ENCODE data around the gene TEX101. TPM values are rescaled to one million over a fixed set of nuclear protein-coding genes. Genes with fewer than 3 reads are reported as not detected.
"Not testable (repeated sequence)": the region's sequence is repeated elsewhere in the genome, so short reads cannot be mapped to it uniquely, and the experiment has no call there.

TEX101 gene
- not detected for total RNA-seq

- DNase-seq (ENCODE audit: low spot score) (no peak), ATAC-seq (no peak)
- intact Hi-C loops (cut with DNase I), result no loop called here
Measured at GRCh38 chr19:43414554-43414953, at the start of gene TEX101. Gene TEX101 (plus strand): TSS chr19:43414890. CDS start chr19:43415920, 1,030 bp downstream.

DNA sequence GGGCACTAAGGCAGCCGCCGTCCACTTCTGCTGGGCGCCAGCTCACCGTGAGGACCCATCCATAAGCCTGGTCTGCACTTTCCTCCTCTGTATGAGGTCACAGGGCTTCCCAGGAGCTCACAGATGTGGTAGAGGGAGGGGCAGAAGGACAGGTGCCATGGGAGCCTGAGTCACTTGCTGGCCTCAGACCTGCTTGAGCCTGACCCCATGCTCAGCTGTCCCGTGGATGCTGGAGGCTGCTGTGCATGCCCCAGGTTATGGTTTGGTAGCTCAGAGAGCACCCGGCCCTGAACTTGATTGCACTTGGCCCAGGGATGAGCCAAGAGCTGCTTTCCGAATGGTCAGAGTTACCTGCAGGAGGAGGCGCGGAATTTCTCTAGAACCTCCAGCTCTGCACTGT, 49.0 kb upstream of the TEX101 start:
- intact Hi-C loops (cut with DNase I); DNase-seq (ENCODE audit: low spot score); ATAC-seq: not testable (repeated sequence)

GRCh38 chr19:43367822-43368221, 46.9 kb upstream of the TEX101 start:
- ATAC-seq, result no peak
- intact Hi-C loops (cut with DNase I), result no loop called here

DNA sequence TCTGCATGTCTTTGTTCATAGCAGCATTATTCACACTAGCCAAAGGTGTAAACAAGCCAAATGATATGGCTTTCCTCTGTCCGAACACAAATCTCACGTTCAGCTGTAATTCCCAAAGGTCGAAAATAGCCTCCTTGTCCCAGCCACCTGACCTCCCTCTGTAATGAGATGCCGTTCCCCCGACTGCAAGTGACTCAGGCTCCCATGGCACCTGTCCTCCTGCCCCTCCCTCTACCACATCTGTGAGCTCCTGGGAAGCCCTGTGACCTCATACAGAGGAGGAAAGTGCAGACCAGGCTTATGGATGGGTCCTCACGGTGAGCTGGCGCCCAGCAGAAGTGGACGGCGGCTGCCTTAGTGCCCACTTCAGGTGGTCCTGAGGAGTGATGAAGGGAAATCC, 45.8 kb upstream of the TEX101 start:
- intact Hi-C loops (cut with DNase I); ATAC-seq; DNase-seq (ENCODE audit: low spot score): not testable (repeated sequence)

More at GRCh38 chr19:43367822-43368221, 46.9 kb upstream of the TEX101 start:
- no peak for DNase-seq (ENCODE audit: low spot score)

- intact Hi-C loops (cut with DNase I), result no loop called here
Measured at GRCh38 chr19:43371909-43372308, 42.8 kb upstream of the TEX101 start.

DNA sequence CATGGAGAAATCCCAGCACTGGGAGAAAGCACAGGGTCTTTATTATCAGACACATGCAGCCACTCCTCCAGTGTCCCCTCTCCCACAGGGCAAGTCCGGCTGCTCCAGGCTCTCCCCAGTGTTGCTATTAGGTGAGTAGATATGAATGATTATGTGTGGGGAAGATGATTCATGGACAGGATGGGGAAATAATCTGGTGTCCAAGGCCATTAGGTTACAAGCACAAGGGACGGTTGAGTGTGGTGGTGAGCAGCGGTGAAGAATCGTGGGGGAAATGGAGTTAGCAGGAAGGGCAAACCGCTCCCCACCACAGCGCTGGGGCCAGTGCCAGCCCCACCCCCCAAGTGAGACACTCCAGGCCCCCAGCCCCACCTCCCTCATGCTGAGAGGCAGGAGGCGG, 42.2 kb upstream of the TEX101 start:
- ATAC-seq, result no peak
- no peak for DNase-seq (ENCODE audit: low spot score)
- intact Hi-C loops (cut with DNase I), result no loop called here

More at GRCh38 chr19:43371909-43372308, 42.8 kb upstream of the TEX101 start:
- ATAC-seq (no peak), DNase-seq (ENCODE audit: low spot score) (no peak)

DNA sequence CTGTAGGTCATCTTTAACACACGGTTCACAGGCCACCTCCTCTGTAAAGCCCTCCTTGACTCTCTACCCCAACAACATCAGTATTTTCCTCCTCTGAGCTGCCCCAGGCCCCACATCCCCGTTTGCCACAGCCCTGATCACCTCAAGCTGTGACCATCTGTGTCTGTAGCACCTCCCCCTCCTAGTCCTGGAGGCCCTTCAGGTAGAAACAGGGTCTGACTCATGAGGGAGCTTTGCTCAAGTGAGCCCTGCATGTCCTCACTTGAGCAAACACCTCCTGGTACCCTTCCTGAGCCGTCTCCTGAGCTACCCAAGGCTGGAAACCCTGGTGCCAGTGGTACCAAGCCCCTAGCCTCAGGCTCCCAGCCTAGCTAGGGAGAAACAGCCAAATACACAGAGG, 37.1 kb upstream of the TEX101 start:
- ATAC-seq; DNase-seq (ENCODE audit: low spot score); intact Hi-C loops (cut with DNase I): not testable (repeated sequence)

- DNase-seq (ENCODE audit: low spot score), result peak; percentile 60
- no peak for ATAC-seq
- intact Hi-C loops (cut with DNase I), result no loop called here
Measured at GRCh38 chr19:43380008-43380407, 34.7 kb upstream of the TEX101 start.

DNA sequence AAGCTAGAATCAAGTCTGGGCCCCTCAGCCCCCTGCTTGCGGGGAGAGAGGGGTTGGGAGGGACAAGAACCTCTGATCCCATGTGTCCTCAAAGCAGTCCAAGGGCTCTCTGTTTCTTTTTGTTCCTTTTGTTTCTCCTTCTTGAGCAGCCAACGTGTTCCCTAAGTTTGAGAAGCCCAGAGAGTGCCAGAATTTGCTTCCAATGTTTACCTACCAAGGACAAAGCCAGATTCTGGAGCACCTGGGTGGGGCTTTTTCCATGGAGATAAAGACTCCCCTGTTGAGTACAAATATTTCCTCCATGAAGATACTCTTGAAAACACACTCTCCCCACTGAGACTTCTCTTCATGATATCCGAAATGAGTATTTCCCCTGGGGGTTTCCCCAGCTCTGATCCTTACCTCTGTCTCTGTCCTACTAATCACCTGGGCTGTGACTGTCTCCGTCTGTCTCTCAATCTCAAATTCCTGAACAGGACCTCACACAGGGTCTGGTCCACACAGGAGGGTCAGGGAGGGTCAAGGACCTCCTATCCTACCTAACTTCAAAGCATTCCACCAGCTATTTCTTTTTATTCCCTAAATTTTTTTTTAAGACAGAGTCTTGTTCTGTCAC, 33.8 kb upstream of the TEX101 start:
- no peak for ATAC-seq
- intact Hi-C loops (cut with DNase I), result no loop called here

DNA sequence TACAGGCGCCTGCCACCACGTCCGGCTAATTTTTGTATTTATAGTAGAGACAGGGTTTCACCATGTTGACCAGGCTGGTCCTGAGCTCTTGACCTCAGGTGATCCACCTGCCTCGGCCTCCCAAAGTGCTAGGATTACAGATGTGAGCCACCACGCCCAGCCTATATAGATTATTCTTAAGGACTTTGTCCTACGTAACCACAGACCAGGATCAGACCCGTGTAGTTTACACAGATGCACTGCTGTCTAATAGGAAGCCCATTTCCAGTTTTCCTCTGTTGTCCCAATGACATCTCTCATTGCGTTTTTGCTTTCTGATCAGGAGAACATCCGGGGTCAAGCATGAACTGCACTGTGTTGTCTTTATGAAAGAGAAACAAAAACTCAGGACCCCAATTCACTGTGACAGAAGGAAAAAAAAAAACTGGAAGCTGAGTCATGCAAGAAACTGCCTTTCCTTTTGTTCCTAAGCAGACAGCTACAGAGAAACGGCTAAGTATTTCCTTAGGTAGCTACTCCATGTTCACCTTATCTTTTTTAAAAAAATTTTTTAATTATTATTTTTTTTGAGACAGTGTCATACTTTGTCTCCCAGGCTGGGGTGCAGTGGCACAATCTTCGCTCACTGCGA, 32.0 kb upstream of the TEX101 start:
- ATAC-seq; intact Hi-C loops (cut with DNase I); DNase-seq (ENCODE audit: low spot score): not testable (repeated sequence)

More for the DNA sequence above, 33.8 kb upstream of the TEX101 start:
- no peak for DNase-seq (ENCODE audit: low spot score)

DNA sequence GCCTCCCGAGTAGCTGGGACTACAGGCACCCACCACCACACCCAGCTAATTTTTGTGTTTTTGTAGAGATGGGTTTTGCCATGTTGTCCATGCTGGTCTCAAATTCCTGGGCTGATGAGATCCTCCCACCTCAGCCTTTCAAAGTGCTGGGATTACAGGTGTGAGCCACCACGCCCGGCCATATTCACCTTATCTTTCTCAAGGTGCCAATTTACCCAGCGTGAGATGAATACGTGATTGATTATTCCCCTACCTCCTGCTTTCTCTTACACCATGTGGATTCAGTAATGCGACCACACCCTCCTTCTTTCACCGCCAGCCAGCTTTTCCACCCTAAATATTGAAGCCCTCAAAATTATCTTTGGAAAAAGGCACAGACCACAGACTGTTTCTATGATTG, 31.4 kb upstream of the TEX101 start:
- ATAC-seq; intact Hi-C loops (cut with DNase I); DNase-seq (ENCODE audit: low spot score): not testable (repeated sequence)

- ATAC-seq; DNase-seq (ENCODE audit: low spot score); intact Hi-C loops (cut with DNase I): not testable (repeated sequence)
Measured at GRCh38 chr19:43383759-43384158, 30.9 kb upstream of the TEX101 start.

DNA sequence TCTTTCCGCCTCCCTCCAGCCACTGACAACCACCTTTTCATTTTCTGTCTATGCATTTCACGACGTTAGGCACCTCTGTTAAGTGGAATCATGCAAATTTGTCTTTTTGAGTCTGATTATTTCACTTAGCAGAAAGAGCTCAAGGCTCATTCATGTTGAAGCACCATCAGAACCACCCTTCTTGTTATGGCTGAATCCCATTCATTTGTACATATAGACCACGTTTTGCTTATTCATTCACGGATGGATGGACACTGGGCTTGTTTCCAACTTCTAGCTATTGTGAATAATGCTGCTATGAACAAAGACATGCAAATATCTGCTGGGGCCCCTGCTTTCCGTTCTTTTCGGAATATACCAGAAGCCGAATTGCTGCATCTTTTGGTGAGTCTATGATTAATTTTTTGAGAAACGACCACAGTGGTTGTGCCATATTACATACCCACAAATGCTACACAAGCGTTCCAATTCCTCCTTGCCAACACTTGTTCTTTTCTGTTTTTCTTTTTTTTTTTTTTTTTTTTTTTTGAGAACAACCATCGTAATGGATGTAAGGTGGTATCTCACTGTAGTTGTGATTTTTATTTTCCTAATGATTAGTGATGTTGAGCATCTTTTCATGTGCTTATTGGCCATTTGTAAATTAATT, 23.7 kb upstream of the TEX101 start:
- intact Hi-C loops (cut with DNase I); DNase-seq (ENCODE audit: low spot score); ATAC-seq: not testable (repeated sequence)

GRCh38 chr19:43391552-43391935, 23.1 kb upstream of the TEX101 start:
- ATAC-seq; DNase-seq (ENCODE audit: low spot score); intact Hi-C loops (cut with DNase I): not testable (repeated sequence)

DNA sequence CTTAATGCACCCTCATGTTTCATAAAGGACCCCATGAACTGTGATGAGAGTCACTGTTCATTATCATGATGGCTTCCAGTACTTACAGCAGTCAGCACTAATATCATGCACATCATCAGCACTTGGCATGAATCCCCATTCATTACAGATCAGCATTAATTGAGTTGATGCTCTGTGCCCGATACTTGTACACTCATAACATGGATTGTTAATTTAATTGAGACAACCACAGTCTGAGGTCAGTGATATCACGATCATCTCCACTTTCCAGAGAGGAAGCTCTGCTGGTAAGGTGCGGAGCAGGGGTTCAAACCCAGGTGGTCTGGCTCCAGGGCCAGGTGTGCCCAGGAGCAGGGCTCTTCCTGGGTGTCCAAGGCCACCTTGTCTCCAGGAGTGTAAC, 21.2 kb upstream of the TEX101 start:
- DNase-seq (ENCODE audit: low spot score); intact Hi-C loops (cut with DNase I): not testable (repeated sequence)

GRCh38 chr19:43395561-43395960, 19.1 kb upstream of the TEX101 start:
- DNase-seq (ENCODE audit: low spot score) (no peak), ATAC-seq (no peak)
- intact Hi-C loops (cut with DNase I), result no loop called here

More for the DNA sequence above, 21.2 kb upstream of the TEX101 start:
- not testable (repeated sequence) for ATAC-seq

DNA sequence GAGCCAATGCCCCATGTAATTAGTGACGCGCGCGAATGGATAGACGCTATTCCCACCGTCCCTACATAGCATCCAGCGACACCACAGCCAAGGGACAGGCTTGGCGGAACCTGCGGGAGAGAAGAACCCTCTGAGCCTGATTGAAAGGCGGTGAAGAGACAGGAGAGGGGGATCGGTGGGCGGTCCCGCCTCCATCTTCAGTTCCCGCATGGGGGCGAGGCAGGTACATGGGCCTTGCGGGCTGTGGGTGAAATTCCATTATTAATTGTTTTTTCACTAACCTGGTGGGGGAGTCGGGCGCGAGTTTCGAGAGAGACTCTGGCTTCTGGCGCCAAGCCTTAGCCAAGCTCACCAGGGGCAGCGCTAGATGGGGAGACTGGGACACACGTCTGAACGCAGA, 8.4 kb upstream of the TEX101 start:
- DNase-seq (ENCODE audit: low spot score), result no peak
- intact Hi-C loops (cut with DNase I), result no loop called here
- ATAC-seq, result no peak

DNA sequence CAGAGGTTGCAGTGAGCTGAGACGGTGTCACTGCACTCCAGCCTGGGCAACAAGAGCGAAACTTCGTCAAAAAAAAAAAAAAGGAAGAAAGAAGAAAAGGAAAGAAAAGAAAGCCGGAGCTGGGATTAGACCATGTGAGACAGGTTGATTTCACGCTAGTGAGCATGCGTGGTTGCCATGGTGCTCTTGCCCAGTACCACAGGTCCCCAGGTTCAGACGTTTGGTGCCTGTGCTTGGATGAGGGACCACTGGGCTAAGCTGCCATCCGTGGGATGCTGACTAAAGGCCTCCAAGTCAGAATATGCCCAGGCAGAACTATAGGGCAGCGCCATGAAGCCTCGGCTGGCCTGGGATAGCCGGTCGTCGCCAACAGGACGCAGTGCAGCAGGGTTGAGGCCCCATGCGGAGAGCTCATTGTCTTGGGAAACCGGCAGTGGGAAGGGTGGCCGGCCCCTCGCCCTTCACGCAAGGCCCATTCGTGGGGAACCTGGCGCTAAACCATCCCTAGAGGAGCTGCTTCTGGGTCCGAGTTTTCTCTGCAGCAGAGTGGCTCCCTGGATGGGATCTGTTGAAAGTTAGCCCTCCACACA, 7.2 kb upstream of the TEX101 start:
- no peak for ATAC-seq
- intact Hi-C loops (cut with DNase I), result no loop called here
- no peak for DNase-seq (ENCODE audit: low spot score)

GRCh38 chr19:43408043-43408442, 6.6 kb upstream of the TEX101 start:
- intact Hi-C loops (cut with DNase I), result no loop called here
- DNase-seq (ENCODE audit: low spot score), result no peak
- ATAC-seq, result no peak

DNA sequence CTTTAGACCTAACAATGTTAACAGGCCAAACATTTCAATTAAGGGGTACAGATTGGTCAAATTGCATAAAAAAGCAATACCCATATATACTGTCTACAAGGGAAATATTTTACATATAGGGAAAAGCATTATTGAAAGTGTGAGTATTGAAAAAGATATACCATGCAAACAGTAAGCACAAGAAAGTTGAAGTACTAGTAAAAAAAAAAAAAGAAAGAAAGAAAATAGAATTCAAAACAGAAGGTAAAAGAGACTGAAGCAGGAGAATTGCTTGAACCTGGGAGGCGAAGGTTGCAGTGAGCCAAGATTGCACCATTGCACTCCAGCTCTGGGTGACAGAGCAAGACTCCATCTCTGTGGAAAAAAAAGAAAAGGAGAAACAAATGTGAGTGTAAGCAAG, 5.3 kb upstream of the TEX101 start:
- DNase-seq (ENCODE audit: low spot score) (no peak), ATAC-seq (no peak)
- intact Hi-C loops (cut with DNase I), result no loop called here
